NB4 (cell line): ENCODE measurements around the gene DLK1.
A peak's percentile ranks its signal among the peaks of the same experiment; 100 is the strongest.

Experiments used
- DNase-seq: peaks from one replicate; pipeline ENCODE4 v3.0.0; 2010; ENCODE audit warnings: low read depth
- H3K4me3 ChIP-seq: one replicate; pipeline ENCODE4 v1.5.1; 2011; ENCODE audit warnings: mild to moderate bottlenecking, low read depth, low read length, moderate library complexity
- MYC ChIP-seq: IDR thresholded peaks from 2 replicates; pipeline ENCODE4 v1.6.1; 2011; ENCODE audit warnings: low read depth, low read length
- POLR2A ChIP-seq: IDR thresholded peaks from 2 replicates; pipeline ENCODE4 v1.6.1; 2011; ENCODE audit warnings: mild to moderate bottlenecking; ENCODE audit not compliant: insufficient read length; ENCODE audit errors: extremely low read depth
- TF ChIP-seq, protein P1 (sequence below): IDR thresholded peaks from one replicate; pipeline ENCODE4 v1.5.1; 2012; ENCODE audit warnings: low read depth, low read length
- TF ChIP-seq, protein P2 (sequence below): IDR thresholded peaks from 2 replicates; pipeline ENCODE4 v1.6.1; 2011; ENCODE audit warnings: low read depth, low read length

The DLK1 gene

DNA sequence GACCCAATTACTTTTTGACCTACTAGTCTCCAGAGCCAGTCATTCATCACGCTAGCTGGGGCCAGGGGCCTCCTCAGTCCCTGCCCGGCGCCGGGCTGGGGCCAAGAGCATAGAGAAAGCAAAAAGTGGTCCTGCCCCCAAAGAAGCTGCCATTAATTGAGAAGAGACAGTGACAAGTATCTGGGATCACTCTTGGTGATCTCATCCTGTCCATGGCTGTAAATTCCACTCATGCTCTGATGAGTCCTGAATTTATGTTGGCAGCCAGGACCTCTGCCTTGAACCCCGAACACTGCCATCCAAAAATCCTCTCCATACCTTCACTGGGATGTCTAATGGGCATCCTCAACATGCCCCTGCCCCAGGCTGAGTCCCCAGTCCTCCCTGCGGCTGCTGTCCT is 34.4 kb upstream of the DLK1 start:
- DNase-seq, result no peak
- H3K4me3 ChIP-seq, result no peak overlapping the region
- no peak for TF ChIP-seq MYC
- TF ChIP-seq, protein P1, sequence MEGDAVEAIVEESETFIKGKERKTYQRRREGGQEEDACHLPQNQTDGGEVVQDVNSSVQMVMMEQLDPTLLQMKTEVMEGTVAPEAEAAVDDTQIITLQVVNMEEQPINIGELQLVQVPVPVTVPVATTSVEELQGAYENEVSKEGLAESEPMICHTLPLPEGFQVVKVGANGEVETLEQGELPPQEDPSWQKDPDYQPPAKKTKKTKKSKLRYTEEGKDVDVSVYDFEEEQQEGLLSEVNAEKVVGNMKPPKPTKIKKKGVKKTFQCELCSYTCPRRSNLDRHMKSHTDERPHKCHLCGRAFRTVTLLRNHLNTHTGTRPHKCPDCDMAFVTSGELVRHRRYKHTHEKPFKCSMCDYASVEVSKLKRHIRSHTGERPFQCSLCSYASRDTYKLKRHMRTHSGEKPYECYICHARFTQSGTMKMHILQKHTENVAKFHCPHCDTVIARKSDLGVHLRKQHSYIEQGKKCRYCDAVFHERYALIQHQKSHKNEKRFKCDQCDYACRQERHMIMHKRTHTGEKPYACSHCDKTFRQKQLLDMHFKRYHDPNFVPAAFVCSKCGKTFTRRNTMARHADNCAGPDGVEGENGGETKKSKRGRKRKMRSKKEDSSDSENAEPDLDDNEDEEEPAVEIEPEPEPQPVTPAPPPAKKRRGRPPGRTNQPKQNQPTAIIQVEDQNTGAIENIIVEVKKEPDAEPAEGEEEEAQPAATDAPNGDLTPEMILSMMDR, result no peak
- TF ChIP-seq, protein P2, sequence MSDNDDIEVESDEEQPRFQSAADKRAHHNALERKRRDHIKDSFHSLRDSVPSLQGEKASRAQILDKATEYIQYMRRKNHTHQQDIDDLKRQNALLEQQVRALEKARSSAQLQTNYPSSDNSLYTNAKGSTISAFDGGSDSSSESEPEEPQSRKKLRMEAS, result no peak

DNA sequence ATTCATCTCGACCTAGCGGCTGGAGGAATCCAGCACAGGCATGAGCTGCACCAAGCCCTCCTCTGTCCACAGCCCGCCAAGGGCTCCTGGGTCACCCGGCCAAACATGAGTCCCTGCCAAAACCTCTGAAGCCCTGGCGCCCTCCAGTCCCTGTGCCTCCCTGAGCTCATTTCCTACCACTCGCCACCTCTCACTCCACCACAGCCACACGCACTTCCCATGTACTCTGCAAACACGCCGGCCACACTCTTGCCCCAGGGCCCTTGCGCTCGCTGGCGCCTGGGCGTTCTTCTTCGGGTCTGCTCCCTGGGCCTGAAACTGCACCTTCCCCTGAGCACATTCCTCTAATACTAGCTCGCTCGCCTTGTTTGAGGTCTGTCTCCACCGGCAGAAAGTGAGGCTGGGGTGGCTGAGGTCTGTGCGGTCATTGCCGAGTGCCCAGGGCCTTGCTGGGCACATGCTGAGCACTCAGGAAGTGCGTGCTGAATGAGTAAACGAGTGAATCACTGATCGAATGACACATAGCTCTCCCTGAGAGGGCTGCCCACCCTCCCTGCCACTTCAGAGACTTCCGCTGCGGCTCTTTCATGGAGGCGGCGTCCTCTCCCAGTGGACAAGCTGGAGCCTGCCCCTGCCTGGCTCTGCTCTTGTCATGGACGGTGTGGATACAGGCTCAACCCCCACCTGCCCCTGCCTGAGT is 33.7 kb upstream of the DLK1 start:
- TF ChIP-seq MYC (no peak), POLR2A (no peak)
- TF ChIP-seq, protein P1, result no peak
- TF ChIP-seq, protein P2, result no peak
- no peak overlapping the region for H3K4me3 ChIP-seq
- peak; percentile 54 for DNase-seq

DNA sequence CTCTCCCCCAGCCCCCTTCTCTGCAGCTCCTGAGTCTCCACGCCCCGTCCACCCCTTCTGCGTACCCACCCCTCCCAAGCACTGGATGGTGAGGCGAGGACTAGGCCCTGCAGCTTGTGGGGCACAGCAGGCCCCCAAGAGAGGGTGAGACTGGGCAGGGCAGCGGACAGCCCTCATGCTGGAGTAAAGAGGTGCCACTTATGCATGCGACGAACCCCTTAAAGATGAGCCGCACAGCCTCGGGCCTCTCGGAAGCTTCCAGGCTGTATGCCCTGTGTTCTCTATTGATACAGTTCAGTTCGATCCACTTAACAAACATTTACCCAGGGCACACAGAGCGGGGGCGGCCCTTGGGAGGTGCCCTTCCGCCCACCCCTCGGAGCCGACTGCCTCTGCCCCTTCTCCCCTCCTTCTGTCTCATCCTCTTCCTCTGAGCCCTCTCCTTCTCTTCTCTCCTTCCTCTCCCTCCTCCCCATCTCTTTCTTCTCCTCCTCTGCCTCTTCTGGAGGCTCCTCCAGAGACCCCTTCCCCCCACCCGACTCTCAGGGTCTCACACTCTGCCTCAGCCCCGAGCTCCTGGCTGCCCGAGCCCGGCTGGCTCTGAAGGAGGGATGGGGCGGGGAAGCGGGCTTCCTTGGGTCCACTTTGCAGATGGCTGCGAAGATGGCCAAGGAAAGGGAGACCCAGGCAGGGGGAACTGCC is 32.7 kb upstream of the DLK1 start:
- no peak for DNase-seq
- no peak overlapping the region for H3K4me3 ChIP-seq
- no peak for TF ChIP-seq MYC
- TF ChIP-seq, protein P2, result no peak
- TF ChIP-seq, protein P1, result no peak
- no peak for TF ChIP-seq POLR2A

DNA sequence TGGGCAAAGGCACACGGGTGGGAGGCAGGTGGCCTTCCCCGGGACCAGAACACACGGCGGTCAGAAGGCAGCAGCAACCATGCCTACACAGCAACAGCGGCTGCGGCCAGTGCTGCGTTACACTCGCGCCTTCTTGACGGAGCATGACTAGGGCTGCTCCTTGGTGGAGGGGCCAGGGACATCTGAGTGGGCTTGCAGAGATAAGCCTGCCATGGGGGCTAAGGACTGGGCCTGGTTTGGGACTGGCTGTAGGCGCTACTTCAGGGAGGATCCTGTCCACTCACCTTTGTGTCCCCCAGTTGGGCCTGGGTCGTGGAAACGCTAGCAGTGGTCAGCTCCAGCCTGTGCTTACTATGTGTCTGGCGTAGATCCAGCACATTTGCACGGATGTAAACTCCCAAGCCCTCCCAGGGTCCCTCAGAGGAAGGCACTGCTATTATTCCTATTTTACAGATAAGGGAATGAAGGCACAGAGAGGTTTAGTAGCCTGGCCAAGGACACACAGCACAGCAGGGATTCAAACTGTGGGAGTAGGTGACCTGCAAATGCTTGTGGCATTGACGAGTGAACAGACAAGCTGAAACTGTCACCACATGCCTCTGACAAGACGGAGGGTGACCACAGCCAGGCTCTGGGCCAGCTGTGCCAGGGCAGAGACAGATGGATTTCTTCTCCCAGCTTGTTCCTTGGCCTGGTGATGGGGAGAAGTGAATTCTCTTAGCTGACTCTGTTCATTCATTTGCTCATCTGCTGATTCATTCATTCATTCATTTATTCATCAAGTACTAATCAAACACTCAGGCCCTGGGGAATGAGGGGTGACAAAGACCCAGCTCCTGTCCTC is 31.9 kb upstream of the DLK1 start:
- no peak for DNase-seq
- no peak overlapping the region for H3K4me3 ChIP-seq
- no peak for TF ChIP-seq POLR2A
- TF ChIP-seq, protein P1, result no peak
- TF ChIP-seq, protein P2, result no peak
- TF ChIP-seq MYC, result no peak

DNA sequence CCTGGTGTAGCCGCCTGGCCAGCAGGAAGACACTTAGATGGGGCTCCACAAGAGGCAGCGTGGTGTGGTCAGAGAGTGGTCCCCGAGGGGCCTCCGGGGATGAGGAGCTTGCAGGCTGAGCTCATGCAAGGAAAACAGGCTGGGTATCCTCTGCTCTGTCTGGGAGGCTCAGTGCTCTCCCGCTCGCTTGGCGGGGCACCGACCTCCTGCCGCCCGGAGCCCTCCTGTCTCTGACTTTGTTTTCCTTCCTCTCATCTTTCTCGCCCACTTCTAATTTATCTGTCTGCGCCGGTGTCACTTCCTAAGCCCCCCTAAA is 31.3 kb upstream of the DLK1 start:
- TF ChIP-seq, protein P1, result no peak
- TF ChIP-seq, protein P2, result no peak
- TF ChIP-seq MYC (no peak), POLR2A (no peak)
- H3K4me3 ChIP-seq, result no peak overlapping the region
- peak; percentile 56 for DNase-seq
